Hematopoietic multipotent progenitor cell treated with erythropoietin and hydrocortisone succinate and interleukin-3 and kit ligand, for 17 days (in vitro differentiated cells): ENCODE data around the gene XAGE2.
"Not testable (repeated sequence)": the region's sequence is repeated elsewhere in the genome, so short reads cannot be mapped to it uniquely, and the experiment has no call there.

Source experiments
- DNase-seq: peaks from one replicate; pipeline ENCODE4 v3.0.0-alpha.2; 2015; ENCODE audit warnings: low spot score

The XAGE2 gene, protein sequence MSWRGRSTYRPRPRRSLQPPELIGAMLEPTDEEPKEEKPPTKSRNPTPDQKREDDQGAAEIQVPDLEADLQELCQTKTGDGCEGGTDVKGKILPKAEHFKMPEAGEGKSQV

GRCh38 chrX:52368368-52369055, at the start of gene XAGE2:
TSS of gene XAGE2 (plus strand) at chrX:52369021. CDS start at chrX:52370015, 994 bp downstream.
- DNase-seq: no peak

DNA sequence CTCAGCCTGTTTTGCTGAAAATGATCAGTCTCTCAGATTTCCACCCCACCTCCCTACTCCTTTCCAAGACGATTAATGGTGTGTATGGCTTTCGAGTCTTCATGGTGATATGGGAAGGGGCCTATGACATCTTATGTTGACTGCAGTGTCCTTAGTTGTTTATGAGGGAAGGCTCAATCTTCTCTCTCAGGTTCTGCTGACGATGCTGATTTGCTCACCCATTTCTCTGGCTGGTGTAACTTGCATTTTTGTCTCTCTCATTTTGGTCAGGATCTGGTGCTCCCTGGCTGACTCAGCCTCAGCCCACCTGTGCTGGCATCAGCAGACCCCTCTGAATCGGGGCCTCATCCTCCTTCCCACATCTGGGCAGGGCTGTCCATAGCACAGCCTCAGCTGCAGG, 31.4 kb upstream of the XAGE2 start:
- no peak for DNase-seq

DNA sequence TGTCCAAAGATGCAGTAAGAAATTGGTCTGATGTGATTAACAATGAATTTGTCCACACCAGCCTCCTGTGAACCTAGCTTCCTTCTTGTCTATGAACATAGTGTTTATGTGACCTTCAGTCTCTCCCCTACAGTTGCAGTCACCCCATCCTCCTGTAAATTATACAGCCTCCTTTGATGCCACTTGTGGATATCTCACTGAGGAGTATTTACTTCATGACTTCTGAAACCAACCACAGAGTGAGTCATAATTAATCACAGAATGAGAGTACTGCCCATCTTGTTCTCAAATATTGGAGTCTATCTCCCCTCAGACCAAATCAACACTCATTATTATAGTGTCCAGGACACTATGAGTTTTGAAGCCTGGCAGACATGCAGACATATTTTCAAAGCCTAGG, 27.3 kb upstream of the XAGE2 start:
- DNase-seq: no peak

DNA sequence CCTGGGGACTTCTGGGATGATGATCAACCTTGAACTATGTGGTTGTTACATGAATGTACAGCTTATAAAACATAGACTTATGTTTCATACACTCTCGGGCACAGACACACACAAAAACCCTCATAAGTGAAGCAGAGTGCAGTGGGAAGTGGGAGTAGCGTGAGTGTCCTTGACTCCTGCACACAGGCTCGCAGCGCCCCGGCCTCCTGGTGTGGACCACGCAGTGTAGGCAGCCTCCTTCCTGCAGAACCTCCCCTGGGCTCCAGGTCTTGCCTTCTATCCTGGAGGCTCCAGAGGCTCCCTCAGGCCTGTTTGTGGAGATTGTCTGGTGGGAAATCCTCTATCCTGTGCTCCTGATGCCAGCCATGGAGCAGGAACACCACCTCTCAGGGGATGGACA, 25.7 kb upstream of the XAGE2 start:
- DNase-seq: not testable (repeated sequence)

DNA sequence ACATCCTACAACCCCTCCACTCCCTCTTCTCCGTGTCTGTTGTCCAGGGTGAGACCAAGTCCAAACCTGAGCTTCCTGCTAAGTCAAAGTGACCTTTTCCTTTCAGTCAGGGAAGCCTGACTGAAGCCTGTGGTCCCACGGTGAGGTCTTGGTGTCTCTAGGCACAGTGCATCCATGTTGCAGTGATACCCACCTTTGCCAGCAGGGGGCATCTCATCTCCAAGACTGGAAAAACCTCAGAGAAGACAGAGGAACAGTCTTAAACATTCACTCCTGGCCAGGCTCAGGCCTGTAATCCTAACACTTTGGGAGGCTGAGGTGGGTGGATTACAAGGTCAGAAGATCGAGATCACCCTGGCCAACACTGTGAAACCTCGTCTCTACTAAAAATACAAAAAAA, 23.4 kb upstream of the XAGE2 start:
- DNase-seq: peak; percentile 87

- DNase-seq: peak; percentile 76
These were observed 22.4 kb upstream of the XAGE2 start for GRCh38 chrX:52346174-52347165.

DNA sequence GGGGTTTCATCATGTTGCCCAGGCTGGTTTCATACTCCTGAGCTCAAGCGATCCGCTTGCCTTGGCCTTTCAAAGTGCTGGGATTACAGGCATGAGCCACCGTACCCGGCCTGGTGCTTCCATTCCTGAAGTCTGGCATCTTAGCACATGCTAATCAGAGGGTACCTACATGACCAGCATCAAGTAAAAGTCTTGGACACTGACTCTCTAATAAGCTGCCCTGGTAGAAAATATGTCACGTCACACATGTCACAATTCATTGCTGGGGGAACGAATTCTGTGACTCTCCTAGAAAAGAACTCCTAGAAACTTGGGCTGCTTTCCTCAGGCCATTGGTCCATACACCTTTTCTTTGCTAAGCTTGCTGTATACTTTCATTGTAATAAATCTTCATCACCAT, 19.1 kb upstream of the XAGE2 start:
- DNase-seq: no peak

DNA sequence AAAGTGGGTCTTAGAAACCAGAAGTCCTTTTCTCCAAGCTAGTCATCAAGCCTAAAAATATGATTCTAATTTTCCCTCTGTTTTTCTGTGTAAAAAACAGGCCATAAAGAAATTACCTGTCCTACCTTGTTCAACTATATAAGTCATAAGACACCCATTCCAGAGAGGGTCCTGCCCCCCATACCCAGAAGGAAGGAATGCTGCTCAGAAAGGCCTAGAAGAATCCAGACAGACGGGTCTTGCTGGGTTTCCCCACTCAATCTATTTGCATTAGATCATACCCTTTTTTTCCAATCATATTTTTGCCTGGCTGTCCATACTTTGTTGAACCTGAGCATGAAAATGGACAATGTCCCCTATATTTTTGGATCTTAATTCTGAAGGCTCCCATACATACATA, 16.3 kb upstream of the XAGE2 start:
- no peak for DNase-seq

DNA sequence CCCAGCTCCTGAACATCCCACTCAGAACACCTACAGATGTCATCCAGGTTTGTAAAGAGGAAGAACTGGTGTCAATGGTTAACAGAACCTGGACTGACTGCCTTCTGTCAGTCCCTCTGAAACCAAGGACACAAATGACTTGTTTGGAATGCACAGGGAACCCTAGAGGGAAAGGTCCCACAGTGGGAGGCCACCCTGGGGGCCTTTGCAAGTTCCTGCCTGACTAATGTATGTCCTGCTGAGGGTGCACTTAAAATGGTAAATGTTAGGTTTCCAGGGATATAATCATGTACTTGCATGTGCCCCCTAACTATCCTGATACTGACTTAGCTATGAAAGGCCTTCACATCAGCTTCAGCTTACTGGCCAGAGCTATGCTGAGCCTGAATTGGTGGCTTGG, 15.0 kb upstream of the XAGE2 start:
- no peak for DNase-seq

- DNase-seq: no peak
These were observed 13.7 kb upstream of the XAGE2 start for GRCh38 chrX:52355108-52355507.

GRCh38 chrX:52359614-52360232, 9.1 kb upstream of the XAGE2 start:
- peak; percentile 90 for DNase-seq

- peak; percentile 69 for DNase-seq
These were observed 6.9 kb upstream of the XAGE2 start for GRCh38 chrX:52361941-52362340.

- DNase-seq: peak; percentile 94
These were observed 5.5 kb upstream of the XAGE2 start for GRCh38 chrX:52363247-52363883.

DNA sequence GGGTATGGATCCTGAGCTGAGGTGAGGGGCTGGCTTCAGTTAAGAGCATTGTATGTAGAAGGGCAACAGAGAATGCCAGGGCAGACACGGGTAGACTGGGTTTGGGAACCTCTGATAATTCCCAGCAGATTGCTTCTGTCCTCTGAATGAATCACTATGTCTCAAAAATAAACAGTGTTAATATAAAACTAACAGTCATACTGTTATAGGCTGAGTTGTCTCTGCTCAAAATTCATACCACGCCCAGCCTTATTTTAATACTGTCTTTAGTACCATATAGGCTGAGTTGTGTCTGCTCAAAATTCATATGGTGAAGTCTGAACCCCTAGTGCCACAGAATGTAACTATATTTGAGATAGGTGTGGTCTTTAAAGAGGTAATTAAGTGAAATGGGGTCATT, 10.0 kb downstream of the XAGE2 start:
- DNase-seq: no peak

- no peak for DNase-seq
These were observed 12.2 kb downstream of the XAGE2 start for GRCh38 chrX:52380993-52381392.

- no peak for DNase-seq
These were observed 41.9 kb downstream of the XAGE2 start for GRCh38 chrX:52410439-52411394.

DNA sequence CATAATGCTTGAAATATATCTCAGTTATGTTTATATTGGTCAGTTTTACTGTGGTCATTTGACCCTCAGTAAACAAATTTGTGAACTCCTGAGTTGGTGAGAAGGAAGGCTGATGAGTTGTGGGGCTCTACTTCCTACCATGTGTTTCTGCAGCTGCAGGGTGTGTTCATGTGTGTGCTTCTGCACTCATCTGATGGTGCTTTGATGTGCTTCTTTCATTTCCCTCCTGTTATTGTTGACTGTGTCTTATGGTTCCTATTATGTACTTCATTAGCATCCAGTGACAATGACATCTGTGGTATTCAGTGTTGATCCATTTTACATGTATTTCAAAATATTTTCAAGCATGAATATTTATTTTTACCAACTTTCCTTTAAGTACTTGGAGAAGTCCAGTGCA, 46.5 kb downstream of the XAGE2 start:
- DNase-seq: no peak

GRCh38 chrX:52416816-52417215, 48.0 kb downstream of the XAGE2 start:
- DNase-seq: no peak

DNA sequence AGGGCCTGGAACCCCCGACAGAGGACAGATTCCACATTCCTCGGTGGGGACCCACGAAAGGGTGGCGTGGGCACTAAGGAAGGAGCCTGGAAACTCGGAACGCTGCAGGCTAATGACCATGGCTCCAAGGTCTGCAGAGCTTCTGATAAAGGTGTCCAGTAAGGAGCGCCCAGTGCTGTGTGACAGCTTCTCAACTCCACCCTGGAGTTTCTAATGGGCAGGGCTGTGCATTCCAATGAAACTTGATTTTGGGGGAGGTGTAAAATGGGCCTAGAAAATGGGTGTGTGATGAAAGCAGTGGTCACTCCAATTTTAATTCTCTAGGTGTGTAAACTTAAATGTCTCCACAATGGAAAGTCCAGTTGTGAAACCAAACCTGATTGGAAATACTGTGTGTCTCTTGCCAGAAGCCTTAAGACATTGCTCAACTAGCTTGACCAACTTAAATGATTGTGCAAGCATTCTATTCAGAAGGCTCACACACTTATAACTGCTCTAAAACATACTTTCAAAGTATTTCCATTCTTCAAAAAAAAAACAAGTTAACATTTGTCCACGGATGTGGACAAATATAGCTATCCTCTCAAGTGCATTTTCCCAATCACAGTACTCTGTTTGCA, 52.1 kb downstream of the XAGE2 start:
- DNase-seq: no peak

DNA sequence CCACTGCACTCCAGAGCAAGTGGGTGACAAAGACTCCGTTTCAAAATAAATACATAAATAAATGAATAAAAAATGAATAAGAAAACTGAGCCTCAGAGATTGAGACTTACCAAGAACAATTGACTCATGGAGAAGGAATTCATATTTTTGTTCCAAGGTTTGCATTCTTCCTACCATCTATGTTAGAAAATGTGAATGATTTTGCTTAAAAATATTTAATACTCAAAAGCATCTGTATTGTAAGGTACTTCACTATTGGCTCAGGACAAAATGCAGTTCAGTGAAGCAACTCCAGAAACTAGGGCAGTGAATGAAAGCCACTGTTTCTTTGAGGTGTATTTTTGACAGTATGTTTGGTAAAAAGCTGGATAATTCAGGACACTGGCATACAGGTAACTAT, 54.1 kb downstream of the XAGE2 start:
- no peak for DNase-seq
